ENCODE data around the gene TP63.
"Not testable (repeated sequence)": the region's sequence is repeated elsewhere in the genome, so short reads cannot be mapped to it uniquely, and the experiment has no call there.

TP63 gene

DNA sequence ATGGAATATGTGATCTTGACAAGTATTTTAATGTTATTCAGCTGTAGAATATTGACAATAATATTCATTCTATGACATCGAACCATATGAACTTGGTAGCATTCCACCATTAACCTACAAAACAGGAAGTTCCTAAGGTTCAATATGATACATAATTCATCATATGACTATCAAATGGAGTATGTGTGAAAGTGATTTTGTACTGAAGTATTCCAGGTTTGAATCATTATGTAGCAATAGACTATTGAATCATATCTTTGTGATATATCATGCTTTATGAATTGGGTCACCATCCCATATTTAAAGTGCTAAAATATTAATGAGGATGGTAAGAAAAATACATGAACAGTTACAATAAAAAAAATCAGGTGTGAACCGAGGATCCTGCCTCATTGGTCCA, 95.1 kb downstream of the TP63 start:
- ATAC-seq = no peak

DNA sequence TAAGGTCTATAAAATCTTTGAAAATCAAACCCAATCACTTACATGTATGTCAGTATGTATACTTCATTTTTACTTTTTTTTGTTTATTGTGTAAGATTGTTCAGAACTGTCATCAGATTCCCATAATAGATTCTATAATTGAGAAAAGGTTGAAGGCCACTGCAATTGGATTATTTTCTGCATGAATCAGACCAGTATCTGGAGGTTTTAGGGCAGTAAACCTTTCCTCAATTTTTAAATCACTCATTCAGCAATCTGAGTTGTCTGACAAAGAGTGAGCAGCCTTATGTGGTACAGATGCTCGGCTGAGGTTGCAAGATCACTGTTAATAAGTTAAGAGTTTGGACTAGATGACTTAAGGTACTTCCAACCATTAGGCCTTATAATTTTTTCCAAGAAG, 96.0 kb downstream of the TP63 start:
- ATAC-seq (no peak), DNase-seq (no peak)

More for the DNA sequence above, 95.1 kb downstream of the TP63 start:
- DNase-seq = no peak

DNA sequence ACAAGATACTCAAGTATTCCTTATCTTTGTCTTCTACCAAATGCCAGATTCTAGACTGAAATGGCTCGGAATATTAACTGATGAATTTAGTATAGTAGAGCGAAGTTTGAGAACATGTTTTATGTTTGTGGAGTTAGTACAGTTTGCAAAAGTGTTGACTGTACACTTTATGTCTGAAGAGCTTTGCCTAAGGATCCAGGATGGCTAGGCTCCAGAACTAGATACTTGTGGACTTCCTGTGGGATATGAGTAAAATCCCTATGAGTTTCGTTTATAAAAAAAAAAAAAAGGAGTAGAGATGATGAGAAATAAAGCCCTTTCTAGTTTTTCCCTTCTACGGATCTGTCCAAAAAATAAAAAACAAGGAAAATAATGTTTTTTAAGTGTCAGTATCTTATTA, 96.7 kb downstream of the TP63 start:
- ATAC-seq = no peak
- DNase-seq = no peak

DNA sequence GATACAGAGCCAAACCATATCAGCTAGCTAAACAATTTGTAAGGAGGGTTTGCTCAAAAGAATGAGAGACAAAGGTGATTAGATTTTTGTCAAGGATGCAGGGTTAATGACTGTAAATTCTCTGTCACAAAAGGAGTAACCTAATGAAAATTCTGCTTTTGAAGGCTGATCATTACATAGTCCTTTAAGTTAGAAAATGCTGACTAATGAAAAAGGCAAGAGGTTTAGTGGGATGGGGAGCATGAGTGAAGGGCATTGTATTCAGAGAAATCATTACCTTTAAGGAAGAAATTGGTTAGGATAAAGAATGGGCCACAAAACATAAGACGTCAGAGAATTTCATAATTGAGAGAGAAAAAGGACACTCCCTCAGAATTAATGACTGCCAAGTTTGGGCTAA, 97.7 kb downstream of the TP63 start:
- no peak for ATAC-seq

DNA sequence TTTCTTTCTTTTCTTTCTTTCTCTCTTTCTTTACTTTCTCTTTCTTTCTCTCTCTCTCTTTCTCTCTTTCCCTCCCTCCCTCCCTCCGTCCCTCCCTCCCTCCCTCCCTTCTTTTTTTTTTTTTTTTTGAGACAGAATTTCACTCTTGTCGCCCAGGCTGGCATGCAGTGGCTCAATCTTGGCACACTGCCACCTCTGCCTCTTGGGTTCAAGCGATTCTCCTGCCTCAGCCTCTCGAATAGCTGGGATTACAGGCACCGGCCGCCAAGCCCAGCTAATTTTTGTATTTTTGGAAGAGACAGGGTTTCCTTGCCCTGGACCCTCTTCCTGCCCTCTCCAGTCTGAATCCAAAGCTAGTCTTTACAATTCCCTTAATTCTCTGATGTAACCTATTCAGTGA, 102.9 kb downstream of the TP63 start:
- no peak for ATAC-seq

More for the DNA sequence above, 97.7 kb downstream of the TP63 start:
- no peak for DNase-seq

DNA sequence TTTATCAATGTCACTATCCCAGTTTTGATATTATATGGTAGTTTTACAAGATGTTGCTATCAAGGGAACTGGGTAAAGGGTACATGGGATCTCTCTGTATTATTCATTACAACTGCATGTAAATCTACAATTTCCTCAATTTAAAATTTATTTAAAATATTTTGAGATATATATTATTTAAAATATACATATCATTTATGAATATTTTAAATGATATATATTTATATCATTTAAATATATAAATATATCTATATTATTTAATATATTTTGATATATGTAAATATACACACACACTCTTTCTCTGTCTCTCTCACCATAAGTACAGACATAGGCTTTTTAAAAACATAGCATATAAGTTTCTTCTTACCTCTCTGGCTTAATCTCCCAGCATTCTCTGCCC, 104.7 kb downstream of the TP63 start:
- ATAC-seq (no peak), DNase-seq (no peak)

More for the DNA sequence above, 102.9 kb downstream of the TP63 start:
- no peak for DNase-seq

DNA sequence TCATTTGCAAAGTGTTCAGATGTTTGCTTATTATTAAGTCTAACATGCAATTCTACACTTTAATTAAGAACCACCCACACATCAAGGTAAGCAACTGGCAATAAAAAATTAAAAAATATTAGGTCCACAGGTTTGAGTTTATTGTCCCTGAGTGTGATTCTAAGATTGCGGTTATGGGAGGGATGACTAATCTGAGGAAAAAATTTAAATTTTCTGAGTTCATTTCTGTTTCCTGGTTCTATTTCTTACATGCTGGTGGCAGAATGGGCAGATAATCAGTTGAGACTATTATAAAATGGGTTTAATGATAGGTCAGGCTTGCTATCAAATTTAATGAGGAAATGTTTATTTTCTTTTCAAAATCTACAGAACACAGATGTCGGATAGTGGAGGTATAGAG, 105.9 kb downstream of the TP63 start:
- DNase-seq (no peak), ATAC-seq (no peak)

DNA sequence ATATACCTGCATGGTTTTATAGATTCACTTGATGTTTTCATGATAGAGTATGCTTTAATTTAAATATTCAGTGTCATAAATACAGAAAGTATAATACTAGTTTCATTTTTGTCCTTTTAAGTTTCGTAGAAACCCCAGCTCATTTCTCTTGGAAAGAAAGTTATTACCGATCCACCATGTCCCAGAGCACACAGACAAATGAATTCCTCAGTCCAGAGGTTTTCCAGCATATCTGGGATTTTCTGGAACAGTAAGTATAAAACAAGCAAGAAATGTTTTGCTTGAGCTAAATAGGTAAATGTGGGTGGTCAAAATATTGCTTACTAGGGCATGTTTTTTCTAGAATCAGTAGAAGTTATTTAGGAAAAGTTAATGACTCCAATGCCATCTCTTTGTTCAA, 106.4 kb downstream of the TP63 start:
- DNase-seq (no peak), ATAC-seq (no peak)

DNA sequence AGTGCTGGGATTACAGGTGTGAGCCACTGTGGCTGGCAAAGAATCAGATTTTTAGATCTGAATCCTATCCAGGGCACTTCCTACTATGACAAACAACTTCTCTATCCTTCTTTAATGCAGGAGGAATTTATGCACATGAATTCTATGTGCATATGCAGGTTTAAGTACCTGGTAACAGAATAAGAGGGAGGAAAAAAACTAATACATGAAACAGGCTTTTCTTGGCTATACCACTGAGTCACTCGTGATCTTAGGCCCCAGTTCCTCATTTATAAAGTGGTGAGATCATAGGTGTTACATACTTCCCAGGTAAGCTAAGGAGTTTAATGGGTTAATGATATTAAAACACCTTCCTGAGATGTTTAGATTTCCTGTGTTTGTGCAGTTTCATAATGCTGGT, 108.2 kb downstream of the TP63 start:
- ATAC-seq = no peak
- no peak for DNase-seq

DNA sequence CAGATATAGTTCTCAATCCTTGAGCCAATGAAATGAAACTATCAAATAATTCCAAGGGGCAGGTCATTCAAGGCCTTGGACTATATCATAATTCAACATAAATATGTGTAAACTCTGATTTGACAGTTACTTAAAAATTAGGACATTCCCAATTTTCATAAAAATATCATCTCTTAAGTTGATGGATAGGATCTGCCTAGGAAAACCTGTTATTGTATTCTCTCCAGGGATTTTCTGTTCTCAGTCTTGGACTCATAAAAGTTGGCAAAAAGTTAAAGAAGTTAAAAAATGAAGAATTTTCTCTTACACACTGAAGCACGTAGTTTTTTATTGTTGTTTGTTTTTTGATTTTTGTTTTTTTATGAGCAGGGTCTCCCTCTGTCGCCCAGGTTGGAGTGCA, 109.0 kb downstream of the TP63 start:
- no peak for DNase-seq
- ATAC-seq = no peak

DNA sequence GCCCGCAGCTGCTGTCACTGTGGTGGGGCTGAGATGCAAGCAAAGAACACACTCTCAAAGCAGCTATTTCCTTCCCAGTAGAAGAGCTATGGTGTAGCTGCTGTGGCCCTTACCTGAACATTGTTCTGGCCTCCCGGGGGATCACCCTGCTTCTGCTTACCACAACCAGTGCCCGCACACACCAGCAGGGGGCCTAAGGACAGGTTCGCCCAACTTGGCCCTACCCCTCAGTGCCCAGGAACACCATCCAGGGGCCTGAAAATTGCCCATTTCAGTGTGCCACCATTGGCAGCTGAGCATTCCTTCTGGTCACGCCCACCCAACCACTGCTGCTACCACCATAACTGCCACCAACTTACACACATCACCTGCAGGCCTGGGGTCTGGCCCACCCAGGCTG, 113.0 kb downstream of the TP63 start:
- DNase-seq (no peak), ATAC-seq (no peak)

DNA sequence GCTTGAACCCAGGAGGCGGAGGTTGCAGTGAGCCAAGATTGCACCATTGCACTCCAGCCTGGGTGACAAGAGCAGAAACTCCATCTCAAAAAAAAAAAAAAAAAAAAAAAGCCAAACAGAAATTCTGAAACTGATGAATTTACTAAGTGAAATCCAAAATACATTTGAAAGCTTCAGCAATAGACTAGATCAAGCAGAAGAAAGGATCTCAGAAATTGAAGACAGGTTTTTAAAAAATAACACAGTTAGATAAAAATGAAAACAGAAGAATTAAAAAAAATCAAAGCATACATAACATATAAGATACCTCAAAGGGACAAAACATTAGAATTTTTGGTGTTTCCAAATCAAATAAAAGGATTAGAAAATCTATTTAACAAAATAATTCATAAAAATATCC, 114.4 kb downstream of the TP63 start:
- DNase-seq = no peak
- no peak for ATAC-seq

DNA sequence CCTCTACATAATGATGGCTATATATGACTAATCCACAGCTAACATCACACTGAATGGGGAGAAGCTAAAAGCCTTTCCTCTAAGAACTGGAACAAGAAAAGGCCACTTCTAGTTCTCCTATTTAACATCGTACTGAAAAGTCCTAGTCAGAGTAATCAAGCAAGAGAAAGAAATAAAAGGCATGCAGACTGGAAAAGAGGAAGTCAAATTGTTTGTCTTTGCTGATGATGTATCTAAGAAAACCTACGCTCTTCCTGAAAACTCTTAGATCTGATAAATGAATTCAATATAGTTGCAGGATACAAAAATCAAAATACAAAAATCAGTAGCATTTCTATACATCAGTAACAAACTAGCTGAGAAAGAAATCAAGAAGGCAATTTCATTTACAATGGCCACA, 116.9 kb downstream of the TP63 start:
- DNase-seq (no peak), ATAC-seq (no peak)

DNA sequence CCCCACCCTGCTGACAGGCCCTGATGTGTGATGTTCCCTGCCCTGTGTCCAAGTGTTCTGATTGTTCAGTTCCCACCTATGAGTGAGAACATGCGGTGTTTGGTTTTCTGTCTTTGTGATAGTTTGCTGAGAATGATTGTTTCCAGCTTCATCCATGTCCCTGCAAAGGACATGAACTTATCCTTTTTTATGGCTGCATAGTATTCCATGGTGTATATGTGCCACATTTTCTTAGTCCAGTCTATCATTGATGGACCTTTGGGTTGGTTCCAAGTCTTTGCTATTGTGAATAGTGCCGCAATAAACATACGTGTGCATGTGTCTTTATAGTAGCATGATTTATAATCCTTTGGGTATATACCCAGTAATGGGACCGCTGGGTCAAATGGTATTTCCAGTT, 119.8 kb downstream of the TP63 start:
- not testable (repeated sequence) for DNase-seq, ATAC-seq

DNA sequence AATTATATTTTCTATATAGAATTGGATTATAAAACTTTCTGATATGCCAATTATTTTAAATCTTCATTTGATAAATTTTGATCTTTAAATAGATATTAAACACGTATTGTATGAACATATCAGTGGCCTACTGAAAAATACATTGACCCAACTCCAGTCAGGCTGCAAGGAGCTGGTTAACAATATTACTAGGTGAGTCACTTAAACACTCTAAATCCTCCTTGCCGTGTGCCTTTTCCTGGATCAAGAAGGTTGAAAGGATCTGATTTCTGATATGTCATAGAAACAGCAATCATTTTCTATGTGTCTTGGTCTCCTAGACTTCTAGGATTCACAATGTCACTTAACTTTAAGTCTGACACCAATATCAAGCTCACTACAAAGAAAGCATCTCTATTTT, 123.2 kb downstream of the TP63 start:
- ATAC-seq (no peak), DNase-seq (no peak)

DNA sequence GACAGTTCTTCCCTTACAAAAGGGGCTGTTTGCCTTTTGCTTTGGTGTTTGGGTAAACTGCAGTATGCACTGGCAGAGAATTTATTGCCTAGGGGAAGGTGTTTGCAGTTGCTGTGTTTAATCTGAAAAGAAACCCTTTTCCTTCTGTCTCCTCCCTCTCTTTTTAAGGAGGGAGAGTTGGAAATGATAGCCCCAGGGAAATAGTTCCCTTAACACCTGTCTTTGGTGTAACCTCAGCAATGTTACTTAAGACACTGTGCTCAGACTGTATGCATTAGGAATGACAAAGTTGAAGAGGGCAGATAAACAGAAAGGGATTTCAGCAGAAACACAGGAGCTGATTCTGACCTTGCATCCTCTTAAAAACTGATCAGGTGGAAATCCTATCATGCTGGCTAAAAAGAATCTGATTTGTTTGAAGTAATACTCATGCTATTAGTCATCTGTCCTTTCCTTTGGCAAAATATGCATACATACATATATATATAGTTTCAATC, 125.4 kb downstream of the TP63 start:
- ATAC-seq (no peak), DNase-seq (no peak)

DNA sequence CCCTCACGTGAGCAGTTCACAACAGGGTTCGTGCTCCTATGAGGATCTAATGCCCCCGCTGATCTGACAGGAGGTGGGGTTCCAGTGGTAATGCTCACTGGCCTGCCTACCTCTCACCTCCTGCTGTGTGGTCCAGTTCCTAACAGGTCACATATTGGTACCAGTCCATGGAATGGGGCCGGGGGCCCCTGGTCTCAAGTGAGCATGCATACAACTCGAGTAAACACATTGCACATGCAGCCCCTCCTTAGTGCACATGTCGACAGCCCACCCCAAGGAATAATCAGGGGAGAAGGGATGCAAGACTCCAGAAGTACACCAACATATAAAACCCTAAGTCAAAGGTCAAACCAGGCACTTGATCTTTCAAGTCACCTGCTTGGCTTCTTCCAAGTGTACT, 127.0 kb downstream of the TP63 start:
- ATAC-seq (no peak), DNase-seq (no peak)

DNA sequence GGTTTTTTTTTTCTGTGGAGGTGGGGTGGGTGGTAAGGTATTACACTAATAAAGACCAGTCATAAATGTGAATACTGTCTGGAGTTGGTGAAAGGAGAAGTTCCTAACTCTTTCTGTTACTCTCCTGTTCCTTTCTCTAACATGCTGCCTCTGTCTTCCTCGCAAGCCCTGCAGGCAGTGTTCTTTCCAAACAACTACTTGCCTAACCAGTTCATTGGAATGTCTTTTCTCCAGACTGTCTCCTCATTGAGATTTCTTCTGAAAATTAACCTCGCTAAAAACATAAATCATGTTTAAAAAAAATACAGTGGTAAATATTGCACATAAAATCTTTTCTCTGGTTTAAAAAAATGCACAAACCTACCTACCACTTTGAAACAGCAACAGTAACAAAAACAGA, 135.2 kb downstream of the TP63 start:
- DNase-seq = no peak
- ATAC-seq = no peak

DNA sequence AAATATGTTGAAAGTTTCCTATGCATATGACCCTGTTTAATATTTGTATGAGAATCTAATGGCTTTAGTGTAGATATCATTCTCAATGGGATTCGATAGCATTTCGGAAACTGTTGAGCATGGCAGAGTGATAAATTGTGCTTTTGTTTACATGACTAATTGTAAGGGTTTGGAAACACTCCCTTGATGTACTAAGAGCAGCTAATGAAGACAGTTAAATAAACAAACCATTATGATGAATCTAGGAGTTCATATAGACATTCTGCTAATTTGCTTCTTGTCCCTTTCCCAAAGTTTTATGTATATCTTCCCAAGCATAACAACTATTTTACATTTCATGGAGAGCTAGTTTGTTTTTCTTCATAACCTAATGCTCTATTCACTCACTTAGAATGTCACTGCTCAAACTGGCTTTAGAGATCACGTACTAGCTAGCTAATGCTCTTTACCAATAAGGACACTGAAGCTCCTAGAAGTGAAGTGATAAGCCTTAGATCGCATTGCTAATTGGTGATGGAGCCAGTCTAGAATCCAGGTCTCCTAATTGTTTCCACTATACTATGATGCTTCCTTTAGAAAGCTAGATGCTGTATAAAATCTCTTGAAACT, 140.8 kb downstream of the TP63 start:
- ATAC-seq (no peak), DNase-seq (no peak)

DNA sequence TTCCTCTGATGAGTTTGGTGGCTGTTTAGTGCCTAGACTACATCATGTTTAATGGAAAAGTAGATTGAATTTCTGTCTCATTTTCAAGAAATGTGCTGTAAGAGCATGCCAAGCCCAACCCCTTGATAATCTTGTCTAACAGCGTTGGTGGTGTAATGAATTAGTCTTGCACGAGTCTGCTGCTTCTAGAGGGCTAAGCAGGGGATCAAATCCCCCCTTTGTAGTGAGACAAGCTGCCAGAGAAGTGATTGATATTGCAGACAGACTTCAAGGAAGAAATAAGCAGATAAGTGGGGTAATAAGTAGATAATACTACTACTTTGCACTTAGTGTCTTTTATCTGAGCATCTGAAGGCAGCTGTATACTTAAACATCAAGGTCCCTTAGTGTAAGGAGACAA, 141.4 kb downstream of the TP63 start:
- DNase-seq (no peak), ATAC-seq (no peak)

DNA sequence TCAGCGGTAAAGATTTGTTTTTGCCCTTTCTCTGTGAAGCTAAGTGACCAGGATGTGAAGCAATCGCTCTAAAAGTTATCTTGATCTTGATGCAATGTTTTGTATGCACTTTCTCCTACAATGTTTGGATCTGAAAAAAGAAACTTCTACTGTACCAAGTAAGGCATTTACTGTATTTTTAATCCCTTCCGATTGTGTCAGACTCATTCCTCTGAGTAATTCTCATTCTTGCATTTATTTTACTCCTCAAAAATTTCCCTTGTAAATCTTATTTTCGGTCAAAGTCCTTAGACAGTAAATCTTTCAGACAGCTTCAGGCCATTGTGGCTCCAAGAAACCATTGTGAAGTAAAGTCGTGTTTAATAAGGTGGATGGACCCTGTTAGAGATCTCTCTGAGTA, 141.9 kb downstream of the TP63 start:
- no peak for ATAC-seq
- DNase-seq = no peak

DNA sequence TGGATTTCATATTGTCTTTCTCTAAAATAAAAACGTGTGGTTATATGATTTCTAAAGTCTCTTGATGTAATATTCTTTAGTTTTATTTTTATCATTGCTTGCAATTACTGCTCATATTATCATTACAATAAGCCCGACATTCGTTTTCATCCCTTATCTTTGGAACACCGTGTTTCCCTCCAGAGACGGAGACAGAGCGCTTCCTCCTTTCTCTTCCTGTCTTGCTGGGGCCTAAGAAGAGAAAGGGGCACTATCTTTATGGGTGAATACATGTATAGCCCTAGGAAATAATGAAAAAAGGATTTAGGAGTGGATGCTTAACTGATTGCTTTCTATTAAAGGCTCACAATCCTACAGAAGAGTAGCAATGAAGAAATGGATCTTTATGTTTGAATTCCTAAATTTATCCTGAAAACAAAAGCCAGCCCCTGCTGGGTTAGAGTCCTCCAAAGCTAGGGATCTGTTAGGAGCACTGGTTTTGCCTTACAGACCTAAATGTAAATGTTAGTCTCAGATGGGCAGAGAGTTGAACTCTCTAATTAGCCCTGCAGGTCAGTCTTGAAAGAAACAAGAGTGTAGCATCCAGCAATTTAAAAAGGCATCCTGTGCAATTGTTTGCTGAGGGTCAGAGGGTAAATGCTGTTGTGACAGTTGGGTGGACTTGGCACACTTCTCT, 145.1 kb downstream of the TP63 start:
- ATAC-seq (no peak), DNase-seq (no peak)

DNA sequence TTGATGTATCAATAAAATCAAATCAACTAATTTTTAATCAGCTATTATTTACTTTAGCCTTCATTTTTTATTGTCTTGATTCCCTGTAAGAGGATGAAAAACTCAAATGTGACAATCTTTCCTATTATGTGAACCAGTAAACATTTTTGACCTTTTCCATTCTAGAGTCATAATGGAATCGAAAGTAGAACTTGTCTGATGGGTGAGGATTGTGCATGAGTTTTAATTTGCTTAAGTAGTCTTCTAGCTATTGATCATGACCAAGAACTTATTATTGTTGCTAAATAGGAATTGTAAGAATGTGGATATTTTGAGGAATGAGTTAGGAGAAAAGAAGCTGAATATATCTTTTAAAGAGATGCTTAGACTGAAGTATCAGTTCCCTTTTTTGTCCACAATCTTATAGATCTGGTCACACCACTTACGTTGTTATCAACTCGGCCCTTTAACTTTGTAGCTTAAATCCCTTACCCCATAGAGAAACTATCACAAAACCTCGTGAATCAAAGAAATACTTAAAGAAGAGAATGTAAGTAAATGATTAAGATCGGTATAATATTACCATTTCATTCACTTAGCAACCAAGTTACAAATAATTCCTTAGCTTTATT, 147.3 kb downstream of the TP63 start:
- ATAC-seq = no peak
- no peak for DNase-seq

DNA sequence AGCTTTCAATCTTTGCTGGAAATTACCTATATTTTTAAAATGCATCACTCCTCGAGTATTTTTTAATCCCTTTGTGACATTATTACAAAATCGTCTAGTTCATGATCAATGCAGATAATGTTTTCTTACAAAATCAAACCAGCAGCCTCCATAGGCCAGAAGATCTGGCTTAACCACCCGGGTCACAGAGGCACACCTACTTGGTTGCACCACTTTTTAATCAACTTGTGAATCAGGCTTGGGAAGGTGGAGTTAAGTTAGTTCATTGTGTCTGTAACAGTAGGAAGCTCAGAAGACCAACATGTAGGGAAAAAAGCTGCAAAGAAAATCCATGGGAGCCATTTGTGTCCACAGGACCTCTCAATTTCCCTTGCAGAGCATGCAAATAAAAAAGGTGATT, 148.0 kb downstream of the TP63 start:
- no peak for DNase-seq
- no peak for ATAC-seq

Measured in stimulated activated naive CD8-positive, alpha-beta T cell treated with anti-CD3 and anti-CD28 coated beads, Interleukin-15, Interleukin-2, amounts not matched to agents 100 U/mL and 50 U/mL, for 24 hours (primary cell).